Esophagus muscularis mucosa (tissue), 3 donors: ENCODE data around the gene BNIP3.

Source experiments
- POLR2A ChIP-seq: fragments of 450-650 bp; IDR thresholded peaks from one replicate; pipeline ENCODE4 v1.6.1; 2017; ENCODE audit warnings: antibody characterized with exemption, moderate library complexity, mild to moderate bottlenecking, low read depth
- TF ChIP-seq, protein P1 (sequence below), 3 experiments: fragments of 200-600 bp in 2 of 3; fragments of 450-650 bp in 1 of 3; sonication (generic) in 2 of 3; IDR thresholded peaks; one replicate each; pipeline ENCODE4 v1.5.1; 2017 to 2019; ENCODE audit warnings: antibody characterized with exemption in 3 of 3, mild to moderate bottlenecking in 2 of 3, moderate library complexity in 1 of 3

- TF ChIP-seq, protein P1, sequence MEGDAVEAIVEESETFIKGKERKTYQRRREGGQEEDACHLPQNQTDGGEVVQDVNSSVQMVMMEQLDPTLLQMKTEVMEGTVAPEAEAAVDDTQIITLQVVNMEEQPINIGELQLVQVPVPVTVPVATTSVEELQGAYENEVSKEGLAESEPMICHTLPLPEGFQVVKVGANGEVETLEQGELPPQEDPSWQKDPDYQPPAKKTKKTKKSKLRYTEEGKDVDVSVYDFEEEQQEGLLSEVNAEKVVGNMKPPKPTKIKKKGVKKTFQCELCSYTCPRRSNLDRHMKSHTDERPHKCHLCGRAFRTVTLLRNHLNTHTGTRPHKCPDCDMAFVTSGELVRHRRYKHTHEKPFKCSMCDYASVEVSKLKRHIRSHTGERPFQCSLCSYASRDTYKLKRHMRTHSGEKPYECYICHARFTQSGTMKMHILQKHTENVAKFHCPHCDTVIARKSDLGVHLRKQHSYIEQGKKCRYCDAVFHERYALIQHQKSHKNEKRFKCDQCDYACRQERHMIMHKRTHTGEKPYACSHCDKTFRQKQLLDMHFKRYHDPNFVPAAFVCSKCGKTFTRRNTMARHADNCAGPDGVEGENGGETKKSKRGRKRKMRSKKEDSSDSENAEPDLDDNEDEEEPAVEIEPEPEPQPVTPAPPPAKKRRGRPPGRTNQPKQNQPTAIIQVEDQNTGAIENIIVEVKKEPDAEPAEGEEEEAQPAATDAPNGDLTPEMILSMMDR (IDR thresholded peaks at IDR 0.05): no peak
- no peak for TF ChIP-seq POLR2A
These were observed 39.3 kb downstream of the BNIP3 start for GRCh38 chr10:131942455-131942854.
